ENCODE data around the gene RFPL1.
"Not testable (repeated sequence)": the region's sequence is repeated elsewhere in the genome, so short reads cannot be mapped to it uniquely, and the experiment has no call there.

The RFPL1 gene

GRCh38 chr22:29438283-29438682 lies at the start of gene RFPL1:
Gene RFPL1 (plus strand): TSS chr22:29438583.
- not testable (repeated sequence) for DNase-seq (ENCODE audit: low read depth)

GRCh38 chr22:29388759-29389090 lies 49.7 kb upstream of the RFPL1 start:
- DNase-seq (ENCODE audit: low read depth) = no peak

- no peak for DNase-seq (ENCODE audit: low read depth)
Observed at GRCh38 chr22:29390270-29390669, 48.1 kb upstream of the RFPL1 start.

- DNase-seq (ENCODE audit: low read depth) = no peak
Observed at GRCh38 chr22:29391546-29391945, 46.8 kb upstream of the RFPL1 start.

GRCh38 chr22:29393019-29393608 lies 45.3 kb upstream of the RFPL1 start:
- DNase-seq (ENCODE audit: low read depth) = no peak

GRCh38 chr22:29394931-29395581 lies 43.3 kb upstream of the RFPL1 start:
- DNase-seq (ENCODE audit: low read depth) = peak; percentile 46

- no peak for DNase-seq (ENCODE audit: low read depth)
Observed at GRCh38 chr22:29396126-29396525, 42.3 kb upstream of the RFPL1 start.

GRCh38 chr22:29397791-29398190 lies 40.6 kb upstream of the RFPL1 start:
- no peak for DNase-seq (ENCODE audit: low read depth)

GRCh38 chr22:29400576-29400975 lies 37.8 kb upstream of the RFPL1 start:
- no peak for DNase-seq (ENCODE audit: low read depth)

GRCh38 chr22:29401538-29401937 lies 36.8 kb upstream of the RFPL1 start:
- not testable (repeated sequence) for DNase-seq (ENCODE audit: low read depth)

GRCh38 chr22:29408940-29409339 lies 29.4 kb upstream of the RFPL1 start:
- no peak for DNase-seq (ENCODE audit: low read depth)

GRCh38 chr22:29411569-29412211 lies 26.7 kb upstream of the RFPL1 start:
- DNase-seq (ENCODE audit: low read depth) = not testable (repeated sequence)

- not testable (repeated sequence) for DNase-seq (ENCODE audit: low read depth)
Observed at GRCh38 chr22:29412772-29413171, 25.6 kb upstream of the RFPL1 start.

GRCh38 chr22:29414951-29415591 lies 23.3 kb upstream of the RFPL1 start:
- peak; percentile 30 for DNase-seq (ENCODE audit: low read depth)

GRCh38 chr22:29418704-29419103 lies 19.7 kb upstream of the RFPL1 start:
- DNase-seq (ENCODE audit: low read depth) = not testable (repeated sequence)

- no peak for DNase-seq (ENCODE audit: low read depth)
Observed at GRCh38 chr22:29426476-29426875, 11.9 kb upstream of the RFPL1 start.

GRCh38 chr22:29427176-29427760 lies 11.1 kb upstream of the RFPL1 start:
- no peak for DNase-seq (ENCODE audit: low read depth)

- no peak for DNase-seq (ENCODE audit: low read depth)
Observed at GRCh38 chr22:29431986-29432385, 6.4 kb upstream of the RFPL1 start.

- no peak for DNase-seq (ENCODE audit: low read depth)
Observed at GRCh38 chr22:29433856-29434255, 4.5 kb upstream of the RFPL1 start.

GRCh38 chr22:29434288-29434687 lies 4.1 kb upstream of the RFPL1 start:
- DNase-seq (ENCODE audit: low read depth) = no peak

- DNase-seq (ENCODE audit: low read depth) = no peak
Observed at GRCh38 chr22:29435236-29436136, 2.9 kb upstream of the RFPL1 start.

- no peak for DNase-seq (ENCODE audit: low read depth)
Observed at GRCh38 chr22:29442976-29443375, 4.6 kb downstream of the RFPL1 start.

Data from stimulated activated CD8-positive, alpha-beta memory T cell treated with anti-CD3 and anti-CD28 coated beads, Interleukin-15, amount 100 ng/mL, for 1 hour (primary cell).